Embryonic facial prominence (tissue), 1 donor: ENCODE measurements around the gene DCLK1.

ENCODE experiments used
- DNase-seq: peaks from one replicate; pipeline ENCODE4 v3.0.0-alpha.2; 2016; ENCODE audit errors: extremely low spot score

DCLK1 gene

DNA sequence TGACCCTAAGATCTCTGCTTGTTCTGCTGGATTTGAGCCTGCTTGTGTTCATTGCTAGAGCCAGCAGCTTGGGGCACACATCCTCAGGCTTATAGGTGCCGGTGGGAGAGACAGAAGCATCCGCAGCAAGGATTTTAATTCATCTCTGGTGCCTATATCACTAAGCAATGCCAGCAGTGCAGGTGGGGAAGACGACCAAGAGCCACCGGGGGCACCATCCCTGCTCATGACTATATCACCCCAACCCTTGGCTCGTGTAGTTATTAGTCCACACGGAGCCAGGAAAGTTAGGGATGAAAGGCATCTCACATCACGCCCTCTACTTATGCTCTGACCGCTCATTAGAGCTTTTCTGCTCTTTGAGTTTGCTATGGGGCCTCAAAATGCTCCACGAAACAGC lies 298.2 kb downstream of the DCLK1 start:
- DNase-seq, result no peak

DNA sequence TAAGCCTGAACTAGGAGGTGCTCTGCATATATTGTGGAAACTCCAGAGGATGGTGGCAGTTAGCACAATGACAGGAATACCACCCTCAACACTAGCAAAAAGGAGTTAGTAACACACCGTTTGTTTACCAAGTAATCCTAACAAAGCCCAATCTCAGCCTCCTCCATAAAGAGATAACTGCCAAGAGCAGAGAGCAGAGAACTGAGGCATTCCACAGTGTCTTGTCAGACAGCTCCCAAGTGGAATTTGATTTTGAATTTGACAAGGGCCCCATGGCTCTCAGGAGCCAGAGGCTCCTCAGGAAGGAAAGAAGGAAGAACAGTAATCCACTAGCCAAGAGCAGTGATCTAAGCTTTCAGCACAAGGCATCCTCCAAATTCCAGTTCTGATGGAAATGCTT lies 298.6 kb downstream of the DCLK1 start:
- no peak for DNase-seq

DNA sequence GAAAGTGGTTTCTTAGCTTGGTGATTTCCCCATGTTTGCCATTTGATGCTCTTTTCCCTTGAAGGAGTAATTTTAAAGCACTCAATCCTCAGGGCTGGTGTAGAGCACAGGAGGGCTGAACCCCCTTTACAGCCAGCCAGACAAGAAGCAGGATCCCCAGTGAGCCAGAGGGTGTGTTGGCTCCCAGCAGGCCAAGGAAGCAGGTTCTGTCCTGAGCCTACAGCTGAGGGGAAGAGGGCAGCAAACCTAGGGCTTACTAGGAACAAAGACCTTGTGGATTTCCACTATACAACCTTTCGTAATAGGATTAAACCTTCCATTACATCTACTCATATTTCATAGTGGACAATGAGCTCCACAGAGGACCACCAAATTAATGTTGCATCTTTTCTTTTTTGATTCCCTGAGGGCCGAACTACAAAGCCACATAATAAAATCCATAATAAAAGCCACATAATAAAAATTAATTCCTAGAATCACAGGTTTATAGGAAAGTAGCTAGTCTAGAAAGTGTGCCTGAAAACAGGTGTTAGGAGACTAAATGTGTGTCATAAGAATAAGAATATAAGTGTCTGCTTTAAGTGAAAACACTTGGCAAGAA lies 300.2 kb downstream of the DCLK1 start:
- DNase-seq, result no peak

DNA sequence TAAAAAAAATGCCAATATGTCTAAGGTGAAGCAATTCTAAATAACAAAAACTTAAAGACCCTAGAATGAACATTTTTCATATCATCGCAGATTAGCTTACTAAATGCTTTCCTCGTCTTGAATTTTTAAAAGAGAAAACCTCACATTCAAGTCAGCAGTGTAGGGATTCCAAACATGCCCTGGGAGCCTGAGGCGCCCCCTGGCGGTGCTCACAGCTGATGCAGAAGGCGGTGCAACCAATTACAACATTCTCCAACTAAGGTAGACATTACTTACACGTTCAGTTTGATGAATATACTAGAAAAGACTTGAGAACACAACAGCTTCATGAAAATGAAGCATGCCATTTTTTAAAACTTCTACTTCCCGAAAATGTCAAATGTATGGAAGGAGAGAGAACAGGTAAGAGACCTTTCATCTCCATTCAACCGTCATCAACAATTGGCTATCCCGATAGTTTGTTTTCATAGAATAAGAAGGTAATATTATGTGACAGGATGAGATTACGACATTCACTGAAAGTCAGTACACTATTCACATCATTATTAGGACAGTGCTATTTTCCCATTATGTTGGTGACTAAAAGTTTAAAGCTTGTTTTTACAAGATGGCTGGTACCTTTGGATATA lies 304.4 kb downstream of the DCLK1 start:
- no peak for DNase-seq

DNA sequence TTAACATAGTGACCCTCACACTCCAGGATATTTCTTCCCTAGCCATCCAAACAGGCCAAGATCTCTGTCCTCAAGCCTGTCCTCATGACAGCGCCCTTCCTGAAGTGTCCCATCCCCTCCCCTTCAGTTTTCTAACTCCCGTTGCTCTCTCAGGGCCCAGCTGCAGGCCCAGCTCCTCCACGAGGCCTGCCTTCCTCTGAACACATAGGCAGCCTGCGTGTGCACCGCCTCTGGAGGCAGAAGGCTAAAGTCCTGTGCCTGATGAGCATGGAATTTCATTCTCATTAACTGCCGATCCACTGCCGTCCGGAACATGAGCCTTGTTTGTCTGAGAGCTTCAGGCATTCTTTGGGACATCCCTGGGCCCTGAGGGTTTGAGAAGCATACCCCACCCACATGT lies 306.4 kb downstream of the DCLK1 start:
- DNase-seq, result no peak

DNA sequence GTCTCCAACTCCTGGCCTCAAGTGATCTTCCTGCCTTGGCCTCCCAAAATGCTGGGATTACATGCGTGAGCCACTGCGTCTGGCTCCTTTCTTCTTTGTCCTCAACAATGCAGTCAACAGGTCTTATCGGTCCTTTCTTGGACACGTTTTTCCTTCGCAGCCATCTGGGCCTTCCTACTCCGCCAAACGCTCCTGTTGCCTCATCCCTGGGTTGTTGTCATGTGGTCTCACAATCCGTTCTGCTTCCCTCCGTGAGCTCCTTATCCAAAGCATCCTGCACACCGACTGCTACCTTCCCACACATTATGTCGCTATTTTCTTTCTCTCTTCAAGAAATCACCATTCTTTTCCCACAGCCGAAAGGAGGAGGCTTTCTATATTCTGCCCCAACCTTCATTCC lies 306.8 kb downstream of the DCLK1 start:
- no peak for DNase-seq

DNA sequence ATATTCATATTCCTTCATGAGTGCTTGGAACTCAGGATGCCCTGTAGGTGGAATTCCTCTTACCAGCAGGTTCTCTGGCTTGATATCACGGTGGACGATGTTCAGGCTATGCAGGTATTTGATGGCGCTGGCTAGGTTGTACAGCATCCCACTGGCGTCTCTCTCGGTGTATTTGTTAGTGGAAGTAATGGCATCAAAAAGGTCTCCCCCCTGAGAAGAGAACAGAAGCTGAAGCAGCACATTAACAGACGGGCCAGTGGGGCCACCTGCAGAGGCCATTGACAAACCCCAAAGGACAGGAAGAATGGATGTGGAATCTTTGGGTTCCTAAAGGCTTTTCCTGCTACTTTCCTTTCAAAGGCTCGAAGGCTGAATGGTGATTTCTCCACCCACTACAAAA lies 308.5 kb downstream of the DCLK1 start:
- no peak for DNase-seq

DNA sequence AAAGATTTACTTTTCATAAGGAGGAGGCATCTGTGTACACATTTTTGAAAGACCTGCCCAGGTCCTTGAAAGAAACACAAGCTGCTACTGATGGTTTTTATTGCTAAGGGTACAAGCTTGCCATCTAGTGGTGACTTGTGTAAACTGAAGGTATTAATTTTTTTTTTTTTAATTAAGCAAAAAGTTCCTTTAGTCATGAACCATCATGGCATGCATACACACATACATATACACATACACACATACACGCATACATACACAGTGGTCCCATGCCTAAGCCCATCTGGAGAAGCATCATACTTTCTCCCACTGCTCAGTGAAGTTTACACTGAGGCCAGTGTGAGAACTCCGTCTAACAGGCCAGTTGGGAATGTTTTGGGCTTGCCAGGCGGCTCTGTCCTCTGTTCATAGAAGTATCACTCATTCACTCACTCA lies 312.5 kb downstream of the DCLK1 start:
- peak; percentile 63 for DNase-seq

DNA sequence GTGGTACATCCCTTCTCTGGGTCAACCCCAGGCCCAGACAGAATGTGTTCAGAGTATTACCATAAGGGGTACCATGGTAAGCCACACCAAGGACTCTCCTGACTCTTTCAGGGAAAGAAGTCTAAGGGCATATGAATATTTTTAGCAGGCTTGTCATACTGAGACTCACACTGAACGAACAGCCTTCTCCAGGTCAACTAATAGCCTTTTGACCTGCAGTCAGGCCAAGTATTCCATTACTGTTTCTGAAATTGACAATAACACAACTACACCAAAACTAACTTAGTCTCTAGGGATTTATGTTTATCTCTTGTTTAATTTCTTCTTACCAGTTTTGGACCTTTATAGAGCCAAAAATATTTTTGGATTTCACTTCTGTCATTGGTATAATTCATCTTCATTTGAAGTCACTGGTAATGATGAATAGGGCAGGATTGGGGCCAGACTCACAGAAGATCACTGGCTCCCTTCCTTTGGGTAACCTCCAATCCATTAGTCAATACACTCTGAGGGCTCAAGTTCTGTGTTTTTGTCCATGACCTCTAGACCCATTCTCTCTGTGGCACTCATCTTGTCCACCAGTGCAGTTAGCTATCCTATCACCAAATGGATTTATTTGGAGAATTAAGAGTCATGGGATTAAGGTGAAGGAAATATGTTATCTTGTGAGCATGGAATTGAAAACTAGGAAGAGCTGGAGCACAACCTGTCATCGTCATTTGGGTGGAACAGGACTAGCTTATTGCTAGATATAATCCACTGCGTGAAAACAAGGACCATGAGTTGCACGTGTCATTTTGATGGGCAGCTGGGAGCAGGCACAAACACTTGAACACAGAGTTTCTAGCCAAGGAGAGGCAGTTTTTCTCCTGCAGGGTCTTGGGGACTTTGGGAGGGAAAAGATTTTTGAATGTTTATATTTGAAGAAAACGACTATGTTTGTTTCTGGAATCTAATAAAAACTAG lies 313.3 kb downstream of the DCLK1 start:
- no peak for DNase-seq

DNA sequence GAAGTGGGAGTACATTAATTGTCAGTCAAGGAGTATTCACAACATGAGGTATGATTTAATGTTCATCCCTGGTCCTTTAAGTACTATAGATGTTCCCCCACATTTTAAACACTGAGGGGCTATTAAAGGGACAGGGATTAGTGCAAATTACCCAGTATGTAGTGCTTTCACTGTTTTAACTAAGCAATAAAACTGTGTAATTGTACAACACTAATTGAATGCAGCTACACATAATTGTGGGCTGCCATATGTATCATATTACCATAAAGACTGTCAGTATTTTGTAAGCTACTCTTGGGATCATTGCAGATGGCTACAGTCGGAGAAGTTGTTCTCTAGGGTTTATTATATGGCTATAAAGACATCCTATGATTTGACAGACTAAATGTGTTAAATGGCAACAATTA lies 316.6 kb downstream of the DCLK1 start:
- no peak for DNase-seq

DNA sequence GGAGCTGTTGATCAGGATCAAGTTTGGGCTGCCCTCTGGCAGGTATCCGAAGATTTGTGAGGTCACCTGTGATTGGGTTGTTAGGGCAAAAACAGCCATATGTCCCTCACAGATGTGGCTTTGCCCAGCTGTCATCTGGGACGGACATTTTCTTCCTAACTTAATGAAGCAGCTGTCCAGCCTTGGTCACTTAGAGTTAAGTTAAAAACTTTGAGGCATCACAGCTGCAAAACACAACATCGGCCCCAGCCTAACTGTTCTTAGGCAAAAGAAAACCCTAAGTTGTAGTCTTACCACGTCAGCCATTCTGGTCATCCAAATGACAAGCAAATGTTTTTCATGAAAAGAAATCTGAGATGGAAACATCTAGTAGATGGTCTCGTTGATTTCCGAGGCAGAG lies 318.4 kb downstream of the DCLK1 start:
- no peak for DNase-seq

DNA sequence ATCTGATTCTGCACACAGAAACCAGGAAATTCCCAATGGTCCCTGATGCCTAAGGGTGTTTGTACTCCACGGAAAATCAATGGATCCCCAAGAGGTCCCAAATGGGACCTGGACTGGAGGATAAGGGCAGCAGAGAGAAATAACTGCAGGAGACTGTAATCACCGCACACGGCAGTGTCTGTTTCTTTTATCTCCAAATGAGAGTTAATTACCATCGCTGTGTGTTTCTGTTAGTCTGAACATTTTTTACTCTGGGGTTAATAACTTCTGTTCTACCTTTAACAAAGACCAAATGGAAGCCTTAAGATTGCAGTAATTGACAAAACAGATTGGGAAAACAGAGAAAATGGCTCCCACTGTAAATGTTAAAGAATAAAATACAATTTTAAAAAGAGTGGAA lies 320.9 kb downstream of the DCLK1 start:
- DNase-seq, result no peak

DNA sequence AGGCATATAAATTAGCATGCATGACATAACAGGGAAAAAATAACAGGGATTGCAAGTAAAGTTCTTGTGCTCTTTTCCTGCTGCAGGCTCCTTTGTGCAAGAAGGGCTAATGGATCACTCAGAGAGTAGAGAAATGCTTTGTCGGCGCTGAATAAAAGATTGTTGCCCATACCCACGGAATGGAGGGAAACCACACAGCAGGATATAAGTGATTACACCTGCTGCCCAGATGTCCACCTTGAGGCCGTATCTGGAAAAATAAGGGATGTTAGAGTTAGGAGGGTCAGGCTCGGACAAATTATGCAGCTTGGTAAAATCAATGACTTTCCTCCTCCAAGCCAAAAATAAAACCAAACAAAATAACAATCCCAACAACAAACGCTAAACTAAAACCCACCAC lies 322.3 kb downstream of the DCLK1 start:
- DNase-seq, result no peak

DNA sequence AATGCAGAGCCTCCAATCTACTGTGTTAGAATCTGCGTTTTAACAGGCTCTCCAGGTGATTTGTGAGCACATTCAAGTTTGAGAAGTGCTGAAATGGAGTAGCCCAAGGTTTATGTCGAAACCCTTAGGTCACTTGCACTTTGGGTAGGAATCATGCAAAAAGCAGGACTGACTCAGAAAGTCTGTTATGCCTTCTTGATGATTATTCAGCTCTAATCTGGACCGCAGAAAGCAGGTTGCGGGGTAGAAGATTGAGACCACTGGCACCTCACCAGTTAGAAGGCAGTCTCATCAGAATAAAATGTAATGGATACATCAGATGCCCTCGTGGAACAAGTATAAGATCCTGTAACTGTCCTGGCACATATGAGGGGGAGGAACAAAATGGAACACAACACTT lies 326.3 kb downstream of the DCLK1 start:
- DNase-seq, result no peak

DNA sequence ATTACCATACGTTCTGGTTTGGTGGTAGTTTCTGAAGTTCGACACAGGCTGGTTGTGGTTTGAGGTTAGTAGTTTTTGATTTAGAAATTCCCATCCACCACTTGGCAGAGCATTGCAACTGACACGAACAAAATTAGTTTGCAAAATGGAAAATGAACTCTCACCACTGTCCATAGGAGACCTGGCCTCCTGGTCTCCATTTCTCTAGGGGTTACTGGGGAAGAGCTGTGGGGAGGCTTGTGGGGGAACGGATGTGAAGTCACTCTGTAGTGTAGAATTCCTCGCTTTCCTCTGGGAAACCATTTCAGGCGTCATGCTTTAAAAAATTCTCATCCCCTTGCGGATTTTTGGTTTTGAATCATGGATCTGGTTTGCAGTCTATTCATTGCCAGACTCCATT lies 333.2 kb downstream of the DCLK1 start:
- DNase-seq, result peak; percentile 57

DNA sequence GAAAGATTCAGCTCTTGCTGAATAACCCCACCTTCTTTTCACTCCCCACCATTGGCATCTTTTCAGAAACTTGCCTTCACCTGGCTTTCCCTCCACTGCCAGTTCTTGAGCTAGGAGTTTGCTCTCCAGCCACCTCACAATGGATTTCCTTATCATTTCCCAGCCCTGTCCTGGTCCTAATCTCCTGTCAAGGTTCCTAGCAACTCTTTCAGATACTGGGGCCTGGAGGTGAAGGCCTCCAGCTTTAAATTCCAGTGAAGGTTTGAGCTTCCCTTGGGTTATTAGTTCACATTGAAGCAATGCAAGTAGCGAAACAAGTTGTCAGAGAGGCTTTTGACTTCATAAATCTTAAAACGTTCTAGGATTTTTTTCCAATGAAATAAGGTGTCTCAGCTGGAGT lies 333.9 kb downstream of the DCLK1 start:
- DNase-seq, result no peak

DNA sequence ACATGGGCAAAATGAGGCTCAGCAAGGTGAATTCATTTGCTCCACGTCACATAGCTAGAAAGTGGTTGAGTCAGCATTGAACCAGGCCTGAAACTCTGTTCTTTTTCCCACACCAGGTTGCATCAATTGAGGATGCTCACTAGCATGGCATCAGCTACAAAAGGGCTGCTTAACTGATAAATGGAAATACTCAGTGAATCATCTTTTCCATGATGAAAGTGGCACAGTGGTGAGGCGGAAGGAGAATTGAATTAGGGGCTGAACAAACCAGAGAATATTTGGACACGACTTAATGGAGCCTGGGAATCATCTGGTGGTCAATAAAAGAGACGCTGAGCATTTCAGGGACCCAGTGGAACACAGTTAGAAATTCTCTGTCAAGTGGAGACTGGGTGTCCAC lies 334.6 kb downstream of the DCLK1 start:
- DNase-seq, result no peak

DNA sequence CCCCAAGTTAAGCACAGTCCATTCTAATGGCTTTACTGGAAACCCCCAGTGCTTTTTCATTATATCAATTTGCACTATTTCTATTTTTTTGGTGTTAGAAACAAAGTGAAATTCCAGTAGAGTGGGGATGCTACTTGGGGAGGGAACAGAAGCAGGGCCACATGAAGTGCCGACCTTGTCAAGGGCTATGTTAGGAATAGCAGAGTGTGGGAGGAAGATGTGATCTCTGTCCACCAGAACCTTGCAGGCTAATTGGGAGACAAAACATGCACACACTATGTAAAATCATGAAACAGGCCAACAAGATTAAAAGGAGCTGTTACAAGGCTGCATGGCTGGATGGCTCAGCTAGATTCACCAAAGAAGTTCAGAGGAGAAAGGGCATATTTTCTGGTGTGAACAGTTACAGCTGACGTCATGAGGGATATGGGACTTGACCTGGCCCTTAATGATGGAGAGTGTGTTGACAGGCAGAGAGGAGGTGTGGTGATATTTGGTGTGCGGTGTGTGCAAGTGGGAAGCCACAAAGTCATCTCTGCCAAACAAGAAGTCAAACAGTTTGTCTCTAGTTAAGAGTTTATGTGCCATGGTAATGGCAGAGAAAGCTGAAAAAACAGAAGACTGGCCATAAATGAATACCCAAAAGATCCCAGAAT lies 336.3 kb downstream of the DCLK1 start:
- DNase-seq, result no peak

DNA sequence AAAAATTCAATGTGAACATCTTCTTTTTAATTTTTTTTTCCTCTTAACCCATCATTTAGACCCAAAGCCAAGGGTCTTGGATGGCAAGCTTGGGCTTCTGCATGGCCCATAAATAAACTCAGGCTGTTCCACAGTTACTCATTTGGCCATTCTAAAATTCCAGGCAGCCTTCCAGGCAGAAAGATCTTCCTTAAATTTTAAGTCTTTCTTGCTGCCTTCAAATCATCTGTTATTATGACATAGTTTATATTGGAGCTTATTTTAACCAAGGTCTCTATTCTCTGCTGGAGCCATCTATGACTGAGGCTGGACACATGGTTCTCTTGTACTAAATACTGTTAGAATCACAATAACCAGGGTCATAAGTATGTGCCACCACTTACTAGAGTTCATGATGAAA lies 337.4 kb downstream of the DCLK1 start:
- no peak for DNase-seq

DNA sequence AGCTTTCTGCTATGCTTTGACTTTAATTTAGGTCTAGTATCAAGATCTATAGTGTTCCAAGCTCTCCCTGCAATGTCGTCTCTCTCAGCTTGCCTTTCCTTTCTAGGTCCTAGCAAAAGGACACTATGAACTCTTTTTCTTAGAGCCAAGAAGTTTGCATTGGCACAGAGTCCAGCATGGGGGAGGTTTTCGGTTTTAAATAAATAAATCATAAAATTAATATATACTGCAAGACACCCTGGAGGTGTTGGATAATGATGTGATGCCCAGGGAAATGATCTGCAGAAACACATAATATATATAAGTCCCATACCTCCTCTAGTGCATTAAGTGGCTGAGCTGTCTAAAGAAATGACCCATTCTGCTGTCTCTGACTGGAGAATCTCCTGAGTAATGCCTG lies 338.3 kb downstream of the DCLK1 start:
- DNase-seq, result no peak

DNA sequence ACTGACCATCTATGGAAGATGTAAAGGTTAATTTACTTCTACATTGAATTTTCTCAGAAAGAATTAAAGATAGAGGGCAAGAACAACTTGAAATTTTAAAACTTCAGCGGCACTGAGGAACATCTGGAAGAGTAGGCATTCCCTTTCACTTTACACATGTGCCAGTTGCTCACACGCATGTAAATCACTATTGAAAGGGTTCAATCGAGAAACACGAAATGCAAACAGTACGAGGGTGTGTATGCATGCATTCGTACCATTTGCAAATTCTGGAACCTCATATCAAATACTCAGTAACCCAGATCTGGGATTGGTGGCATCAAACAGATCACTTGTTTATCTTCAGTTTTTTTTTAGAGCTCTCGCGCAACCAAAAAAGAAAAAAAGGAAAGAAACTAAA lies 339.2 kb downstream of the DCLK1 start:
- no peak for DNase-seq

DNA sequence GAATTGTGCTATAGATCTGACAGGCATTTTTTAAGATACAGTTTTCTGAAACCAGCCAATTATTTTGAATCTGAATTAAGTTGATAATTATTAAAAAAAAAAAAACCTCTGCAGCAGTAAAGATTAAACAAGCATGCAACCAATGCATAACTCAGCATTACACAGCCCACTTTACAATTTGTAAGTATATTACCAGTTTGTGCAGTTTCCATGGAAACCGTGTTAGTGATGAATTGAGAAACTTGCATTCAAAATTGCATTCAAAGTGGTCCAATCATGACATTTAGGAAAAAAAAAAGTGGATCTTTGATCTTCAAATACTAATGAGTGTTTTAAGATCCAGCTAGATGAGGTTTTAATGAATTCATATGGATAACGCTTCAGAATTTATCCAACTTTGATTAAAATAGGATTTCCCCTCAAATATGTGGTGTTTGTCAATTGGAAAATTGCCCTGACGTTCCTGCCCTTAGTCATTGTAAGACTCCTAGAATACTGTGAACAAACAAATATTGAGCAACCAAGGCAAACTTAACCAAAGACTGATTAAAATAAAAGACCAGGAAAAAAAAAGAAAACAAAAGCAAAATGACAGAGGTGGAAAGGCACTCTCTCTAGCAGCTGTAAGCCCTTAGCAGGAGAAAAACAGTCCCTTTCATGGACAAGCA lies 339.9 kb downstream of the DCLK1 start:
- DNase-seq, result no peak
